Activated naive CD4-positive, alpha-beta T cell treated with anti-CD3 and anti-CD28 coated beads for 36 hours (primary cell): Measurements from ENCODE around the gene SMARCD3. TPM values are rescaled to one million over a fixed set of nuclear protein-coding genes. Genes with fewer than 3 reads are reported as not detected.
A peak's percentile ranks its signal among the peaks of the same experiment; 100 is the strongest.

ENCODE experiments used
- CTCF ChIA-PET: fragments of 350-600 bp; sonication (Branson Sonifier 250); formaldehyde crosslinking; loops from one replicate; lab custom pipeline; 2021; ENCODE audit warnings: antibody characterized with exemption; lab: Charles Lee
- DNase-seq: peaks from one replicate; pipeline ENCODE4 v3.0.0-alpha.2; 2020
- H3K27ac Mint-ChIP-seq: one replicate; pipeline ENCODE4 v1.8.0; 2021; ENCODE audit warnings: mild to moderate bottlenecking, mixed read lengths
- H3K27me3 Mint-ChIP-seq: one replicate; pipeline ENCODE4 v1.8.0; 2021; ENCODE audit warnings: low read depth, mixed read lengths
- H3K36me3 Mint-ChIP-seq: one replicate; pipeline ENCODE4 v1.8.0; 2021; ENCODE audit warnings: low read depth, mixed read lengths
- H3K4me1 Mint-ChIP-seq: one replicate; pipeline ENCODE4 v1.8.0; 2021; ENCODE audit warnings: low read depth, mixed read lengths
- H3K4me3 Mint-ChIP-seq: one replicate; pipeline ENCODE4 v1.8.0; 2021; ENCODE audit warnings: mild to moderate bottlenecking, moderate library complexity, mixed read lengths
- H3K9me3 Mint-ChIP-seq: one replicate; pipeline ENCODE4 v1.8.0; 2021; ENCODE audit warnings: mixed read lengths
- intact Hi-C: fragments of 100-400 bp; cut with micrococcal nuclease; formaldehyde crosslinking; loops from one replicate; pipeline ENCODE4 v1.15.1; 2023
- total RNA-seq, 2 experiments: library from RNA; stranded (reverse); gene quantifications; one replicate each; pipeline ENCODE4 v1.2.3, GENCODE V29; 2021

SMARCD3 gene
- total RNA-seq, 2 experiments from 2014 or later: 4.5 to 5.8 TPM

- no peak for DNase-seq
- intact Hi-C loops: no loop called here
- CTCF ChIA-PET: no interaction called here
- Mint-ChIP-seq H3K36me3 (peaks cover 15% of the 10 kb centered on the region), H3K27me3 (no peaks in the 10 kb centered on the region), H3K4me1 (peaks cover 23% of the 10 kb centered on the region), H3K4me3 (no peak overlapping the region), H3K27ac (no peak overlapping the region), H3K9me3 (no peaks in the 10 kb centered on the region)
Measured at GRCh38 chr7:151238190-151238810, 10.2 kb downstream of the SMARCD3 start.

GRCh38 chr7:151237244-151238189 is 11.0 kb downstream of the SMARCD3 start:
- Mint-ChIP-seq H3K4me3 (no peak overlapping the region), H3K27me3 (no peaks in the 10 kb centered on the region), H3K9me3 (no peaks in the 10 kb centered on the region), H3K36me3 (peaks cover 19% of the 10 kb centered on the region), H3K27ac (no peak overlapping the region), H3K4me1 (peaks cover 17% of the 10 kb centered on the region)
- CTCF ChIA-PET: interaction anchor here (0.9 to 5.7 kb wide), 2 partner anchors 7 to 16 kb away, joined by 3 to 45 read pairs; no protein-coding TSS in a partner anchor
- no peak for DNase-seq
- intact Hi-C loops: no loop called here

GRCh38 chr7:151236406-151236805 is 12.1 kb downstream of the SMARCD3 start:
- H3K36me3 Mint-ChIP-seq: peaks cover 19% of the 10 kb centered on the region

GRCh38 chr7:151235091-151235787 is 13.3 kb downstream of the SMARCD3 start:
- peaks cover 30% of the 10 kb centered on the region for H3K4me1 Mint-ChIP-seq
- intact Hi-C loops: no loop called here
- H3K36me3 Mint-ChIP-seq: peaks cover 19% of the 10 kb centered on the region
- DNase-seq: no peak
- no peak overlapping the region for H3K27ac Mint-ChIP-seq
- peak overlapping the region; percentile 3 for H3K4me3 Mint-ChIP-seq
- H3K27me3 Mint-ChIP-seq: no peaks in the 10 kb centered on the region
- H3K9me3 Mint-ChIP-seq: no peaks in the 10 kb centered on the region
- CTCF ChIA-PET: interaction anchor here (5.7 kb wide), 1 partner anchor 9 kb away, joined by 45 read pairs; no protein-coding TSS in a partner anchor

More at GRCh38 chr7:151236406-151236805, 12.1 kb downstream of the SMARCD3 start:
- no peak for DNase-seq
- H3K4me1 Mint-ChIP-seq: peaks cover 26% of the 10 kb centered on the region
- no peaks in the 10 kb centered on the region for H3K9me3 Mint-ChIP-seq
- H3K27ac Mint-ChIP-seq: no peak overlapping the region
- intact Hi-C loops: no loop called here
- H3K27me3 Mint-ChIP-seq: no peaks in the 10 kb centered on the region
- CTCF ChIA-PET: interaction anchor here (0.8 to 5.7 kb wide), 3 partner anchors 8 to 15 kb away, joined by 3 to 45 read pairs (median 3); no protein-coding TSS in a partner anchor
- no peak overlapping the region for H3K4me3 Mint-ChIP-seq

GRCh38 chr7:151233804-151234203 is 14.7 kb downstream of the SMARCD3 start:
- intact Hi-C loops: loop anchor here (1.0 kb wide), 2 partner anchors 9 to 116 kb away; no protein-coding TSS in a partner anchor
- Mint-ChIP-seq H3K36me3 (peaks cover 17% of the 10 kb centered on the region), H3K27me3 (no peaks in the 10 kb centered on the region), H3K4me3 (peak overlapping the region; percentile 100), H3K4me1 (peaks cover 30% of the 10 kb centered on the region), H3K9me3 (no peaks in the 10 kb centered on the region), H3K27ac (peak overlapping the region; percentile 99)
- no peak for DNase-seq
- CTCF ChIA-PET: interaction anchor here (0.8 to 5.7 kb wide), 2 partner anchors 10 to 21 kb away, joined by 3 to 45 read pairs; no protein-coding TSS in a partner anchor

- H3K9me3 Mint-ChIP-seq: no peaks in the 10 kb centered on the region
- DNase-seq: peak; percentile 83
- peak overlapping the region; percentile 99 for H3K27ac Mint-ChIP-seq
- peaks cover 17% of the 10 kb centered on the region for H3K36me3 Mint-ChIP-seq
- peaks cover 31% of the 10 kb centered on the region for H3K4me1 Mint-ChIP-seq
- intact Hi-C loops: loop anchor here (1.0 kb wide), 3 partner anchors 10 to 175 kb away; no protein-coding TSS in a partner anchor
- CTCF ChIA-PET: interaction anchor here (5.7 kb wide), 1 partner anchor 11 kb away, joined by 45 read pairs; no protein-coding TSS in a partner anchor
- H3K27me3 Mint-ChIP-seq: no peaks in the 10 kb centered on the region
- peak overlapping the region; percentile 100 for H3K4me3 Mint-ChIP-seq
Measured at GRCh38 chr7:151232917-151233701, 15.4 kb downstream of the SMARCD3 start.

- H3K36me3 Mint-ChIP-seq: peaks cover 17% of the 10 kb centered on the region
- DNase-seq: peak; percentile 94
- H3K4me3 Mint-ChIP-seq: peak within 1 kb of the TSS; percentile 100
- peaks cover 35% of the 10 kb centered on the region for H3K4me1 Mint-ChIP-seq
- CTCF ChIA-PET: interaction anchor here (5.7 kb wide), 1 partner anchor 12 kb away, joined by 45 read pairs; no protein-coding TSS in a partner anchor
- intact Hi-C loops: loop anchor here (1.0 kb wide), 1 partner anchor 174 kb away; no protein-coding TSS in a partner anchor
- no peaks in the 10 kb centered on the region for H3K9me3 Mint-ChIP-seq
- peak within 1 kb of the TSS; percentile 99 for H3K27ac Mint-ChIP-seq
- H3K27me3 Mint-ChIP-seq: no peaks in the 10 kb centered on the region
Measured at GRCh38 chr7:151232091-151232916, 16.2 kb downstream of the SMARCD3 start, which contains the start of gene CHPF2. Gene CHPF2 (plus strand): TSS chr7:151232483. CDS start chr7:151234012, 1,529 bp downstream.

GRCh38 chr7:151231080-151231479 is 17.4 kb downstream of the SMARCD3 start:
- Mint-ChIP-seq H3K4me1 (peaks cover 43% of the 10 kb centered on the region), H3K27ac (no peak overlapping the region), H3K9me3 (no peaks in the 10 kb centered on the region), H3K27me3 (no peaks in the 10 kb centered on the region), H3K4me3 (peak overlapping the region; percentile 40), H3K36me3 (peaks cover 16% of the 10 kb centered on the region)
- intact Hi-C loops: no loop called here
- CTCF ChIA-PET: interaction anchor here (1.4 kb wide), 1 partner anchor 13 kb away, joined by 6 read pairs; no protein-coding TSS in a partner anchor
- no peak for DNase-seq

GRCh38 chr7:151229249-151229648 is 19.2 kb downstream of the SMARCD3 start:
- DNase-seq: no peak
- intact Hi-C loops: no loop called here
- Mint-ChIP-seq H3K27ac (no peak overlapping the region), H3K4me1 (peaks cover 53% of the 10 kb centered on the region), H3K9me3 (no peaks in the 10 kb centered on the region), H3K4me3 (no peak overlapping the region), H3K27me3 (no peaks in the 10 kb centered on the region), H3K36me3 (peaks cover 29% of the 10 kb centered on the region)
- CTCF ChIA-PET: no interaction called here

- DNase-seq: no peak
- H3K4me1 Mint-ChIP-seq: peaks cover 44% of the 10 kb centered on the region
- no peak overlapping the region for H3K27ac Mint-ChIP-seq
- CTCF ChIA-PET: interaction anchor here (1.3 to 12.4 kb wide), 3 partner anchors 17 to 83 kb away, joined by 3 to 97 read pairs (median 3); no protein-coding TSS in a partner anchor
- no peaks in the 10 kb centered on the region for H3K27me3 Mint-ChIP-seq
- intact Hi-C loops: no loop called here
- peak overlapping the region; percentile 99 for H3K4me3 Mint-ChIP-seq
- no peaks in the 10 kb centered on the region for H3K9me3 Mint-ChIP-seq
- peaks cover 30% of the 10 kb centered on the region for H3K36me3 Mint-ChIP-seq
Measured at GRCh38 chr7:151228024-151228866, 20.2 kb downstream of the SMARCD3 start.
